Gastroesophageal sphincter (tissue), 3 donors: Measurements from ENCODE around the gene CCNK.

Experiments
- CTCF ChIP-seq, 4 experiments: fragments of 200-600 bp in 2 of 4; fragments of 450-650 bp in 2 of 4; sonication (generic) in 1 of 4; IDR thresholded peaks; one replicate each; pipeline ENCODE4 v1.5.1; 2017 to 2019; ENCODE audit warnings: antibody characterized with exemption in 4 of 4, mild to moderate bottlenecking in 2 of 4, moderate library complexity in 2 of 4
- POLR2A ChIP-seq, 2 donors: fragments of 450-650 bp; IDR thresholded peaks; one replicate each; pipeline ENCODE4 v1.6.1; 2017; ENCODE audit warnings: antibody characterized with exemption in 2 of 2, mild to moderate bottlenecking in 2 of 2, moderate library complexity in 1 of 2
- POLR2AphosphoS5 ChIP-seq: sonication (generic); formaldehyde crosslinking; IDR thresholded peaks from one replicate; pipeline ENCODE4 v1.6.1; 2017; ENCODE audit warnings: antibody characterized with exemption

GRCh38 chr14:99441918-99442317 is 39.3 kb upstream of the CCNK start:
- TF ChIP-seq CTCF (IDR thresholded peaks at IDR 0.05) (no peak), POLR2AphosphoS5 (no peak), POLR2A (IDR thresholded peaks at IDR 0.05) (no peak)
